ENCODE data around the gene NALF2.

- TF ChIP-seq, protein P1, sequence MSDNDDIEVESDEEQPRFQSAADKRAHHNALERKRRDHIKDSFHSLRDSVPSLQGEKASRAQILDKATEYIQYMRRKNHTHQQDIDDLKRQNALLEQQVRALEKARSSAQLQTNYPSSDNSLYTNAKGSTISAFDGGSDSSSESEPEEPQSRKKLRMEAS (IDR thresholded peaks at IDR 0.05), result no peak
- TF ChIP-seq RAD21 (IDR thresholded peaks at IDR 0.05; ENCODE audit: low read depth) (no peak), FOXM1 (IDR thresholded peaks at IDR 0.05; ENCODE audit: borderline replicate concordance, low read depth) (no peak), CREB1 (IDR thresholded peaks at IDR 0.05; ENCODE audit: low read depth) (no peak), TCF12 (IDR thresholded peaks at IDR 0.05; ENCODE audit: low read depth) (no peak), EP300 (IDR thresholded peaks at IDR 0.05; ENCODE audit: borderline replicate concordance) (no peak), YY1 (IDR thresholded peaks at IDR 0.05; ENCODE audit: low read depth) (no peak), CEBPB (IDR thresholded peaks at IDR 0.05) (no peak), ZBTB7A (IDR thresholded peaks at IDR 0.05; ENCODE audit: low read depth) (no peak), NFIC (IDR thresholded peaks at IDR 0.05) (no peak), EGR1 (IDR thresholded peaks at IDR 0.05) (no peak)
- TF ChIP-seq, protein P2, sequence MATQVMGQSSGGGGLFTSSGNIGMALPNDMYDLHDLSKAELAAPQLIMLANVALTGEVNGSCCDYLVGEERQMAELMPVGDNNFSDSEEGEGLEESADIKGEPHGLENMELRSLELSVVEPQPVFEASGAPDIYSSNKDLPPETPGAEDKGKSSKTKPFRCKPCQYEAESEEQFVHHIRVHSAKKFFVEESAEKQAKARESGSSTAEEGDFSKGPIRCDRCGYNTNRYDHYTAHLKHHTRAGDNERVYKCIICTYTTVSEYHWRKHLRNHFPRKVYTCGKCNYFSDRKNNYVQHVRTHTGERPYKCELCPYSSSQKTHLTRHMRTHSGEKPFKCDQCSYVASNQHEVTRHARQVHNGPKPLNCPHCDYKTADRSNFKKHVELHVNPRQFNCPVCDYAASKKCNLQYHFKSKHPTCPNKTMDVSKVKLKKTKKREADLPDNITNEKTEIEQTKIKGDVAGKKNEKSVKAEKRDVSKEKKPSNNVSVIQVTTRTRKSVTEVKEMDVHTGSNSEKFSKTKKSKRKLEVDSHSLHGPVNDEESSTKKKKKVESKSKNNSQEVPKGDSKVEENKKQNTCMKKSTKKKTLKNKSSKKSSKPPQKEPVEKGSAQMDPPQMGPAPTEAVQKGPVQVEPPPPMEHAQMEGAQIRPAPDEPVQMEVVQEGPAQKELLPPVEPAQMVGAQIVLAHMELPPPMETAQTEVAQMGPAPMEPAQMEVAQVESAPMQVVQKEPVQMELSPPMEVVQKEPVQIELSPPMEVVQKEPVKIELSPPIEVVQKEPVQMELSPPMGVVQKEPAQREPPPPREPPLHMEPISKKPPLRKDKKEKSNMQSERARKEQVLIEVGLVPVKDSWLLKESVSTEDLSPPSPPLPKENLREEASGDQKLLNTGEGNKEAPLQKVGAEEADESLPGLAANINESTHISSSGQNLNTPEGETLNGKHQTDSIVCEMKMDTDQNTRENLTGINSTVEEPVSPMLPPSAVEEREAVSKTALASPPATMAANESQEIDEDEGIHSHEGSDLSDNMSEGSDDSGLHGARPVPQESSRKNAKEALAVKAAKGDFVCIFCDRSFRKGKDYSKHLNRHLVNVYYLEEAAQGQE (IDR thresholded peaks at IDR 0.05; ENCODE audit: low read depth), result no peak
These were observed 27.1 kb downstream of the NALF2 start for GRCh38 chrX:69531031-69531755.
